GM11168 (cell line): ENCODE data around the gene ZRANB3.

Source experiments
- in situ Hi-C: fragments of 300-500 bp; cut with MboI; formaldehyde crosslinking; loops from one replicate; pipeline ENCODE4 v1.12.0; 2022; ENCODE audit warnings: low sequenced_read_pairs; ENCODE audit not compliant: unreplicated experiment

The ZRANB3 gene

GRCh38 chr2:135187270-135187669 lies 343.7 kb downstream of the ZRANB3 start:
- in situ Hi-C loops, result no loop called here

DNA sequence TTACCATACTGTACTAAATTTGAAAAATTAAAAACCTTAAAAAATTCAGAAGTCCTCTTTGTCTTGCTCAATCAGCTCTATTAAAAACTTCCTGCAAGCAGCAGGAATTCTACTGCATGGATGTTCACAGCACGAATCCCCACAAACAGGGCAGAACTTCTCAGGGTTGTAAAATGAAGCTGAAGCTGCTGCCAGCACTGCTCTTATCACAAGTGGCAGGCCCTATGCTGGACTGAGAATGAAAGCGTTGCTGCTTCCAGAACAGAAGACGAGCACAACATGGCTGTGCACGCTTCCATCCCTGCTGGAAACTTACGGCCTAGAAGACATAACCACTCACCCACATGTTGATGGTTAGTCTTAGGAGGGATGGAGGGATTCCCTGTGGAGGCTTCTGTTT lies 345.0 kb downstream of the ZRANB3 start:
- in situ Hi-C loops, result no loop called here

GRCh38 chr2:135183822-135184221 lies 347.2 kb downstream of the ZRANB3 start:
- in situ Hi-C loops, result no loop called here

DNA sequence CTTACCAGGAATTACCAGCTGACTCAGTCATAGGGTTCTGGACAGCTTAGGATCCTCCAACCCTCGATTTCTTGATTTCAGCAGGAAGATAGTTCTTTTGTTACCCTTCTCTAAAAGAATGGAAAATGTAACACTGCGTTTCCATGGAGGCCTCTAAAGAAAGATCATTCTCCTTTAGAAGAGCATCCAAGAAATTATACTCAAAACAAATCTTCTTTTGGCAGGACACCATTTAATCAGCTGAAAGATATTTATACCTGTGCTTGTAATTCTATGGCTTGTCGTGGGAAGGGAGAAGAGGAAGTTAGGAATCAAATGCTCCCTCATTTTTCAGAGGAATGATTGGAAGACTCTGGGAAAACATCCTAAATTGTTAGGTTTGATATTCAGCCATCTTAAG lies 348.4 kb downstream of the ZRANB3 start:
- in situ Hi-C loops, result no loop called here

DNA sequence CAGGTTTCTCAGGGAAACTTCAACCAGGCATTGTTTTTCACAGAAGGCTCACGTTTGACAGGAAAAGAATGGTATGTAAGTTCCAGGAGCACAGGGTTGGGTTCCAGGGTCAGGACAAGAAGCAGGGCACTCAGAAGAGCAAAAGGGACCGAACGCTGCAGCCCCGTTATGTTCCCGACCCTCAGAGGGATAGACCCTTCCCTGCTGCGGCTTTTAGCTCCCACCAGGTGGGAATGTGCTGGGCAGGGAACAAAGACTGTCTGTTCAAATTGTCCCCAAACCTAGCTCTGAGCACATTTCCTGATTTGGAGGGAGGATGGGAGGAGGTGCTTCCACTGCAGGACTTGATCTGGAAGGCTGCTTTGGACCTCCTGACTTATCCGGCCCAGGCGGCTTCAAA lies 348.8 kb downstream of the ZRANB3 start:
- in situ Hi-C loops, result no loop called here

DNA sequence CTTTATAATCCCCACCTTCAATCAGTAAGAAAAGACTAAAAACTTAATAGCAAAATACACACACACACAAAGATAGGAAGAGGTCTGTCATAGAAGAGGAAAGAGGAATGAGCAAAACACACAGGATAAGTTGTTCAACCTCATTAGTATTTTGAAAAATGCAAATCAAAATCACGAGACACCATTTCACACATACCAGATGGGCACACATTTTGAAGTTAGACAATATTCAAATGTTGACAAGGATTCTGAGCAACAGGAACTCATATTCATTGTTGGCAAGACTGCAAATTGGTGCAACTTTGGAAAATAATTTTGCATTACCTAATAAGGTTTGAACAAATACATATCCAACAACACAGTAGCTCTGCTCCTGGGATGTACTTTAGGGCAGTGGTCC lies 351.3 kb downstream of the ZRANB3 start:
- in situ Hi-C loops, result no loop called here

GRCh38 chr2:135175177-135175576 lies 355.8 kb downstream of the ZRANB3 start:
- in situ Hi-C loops, result no loop called here

DNA sequence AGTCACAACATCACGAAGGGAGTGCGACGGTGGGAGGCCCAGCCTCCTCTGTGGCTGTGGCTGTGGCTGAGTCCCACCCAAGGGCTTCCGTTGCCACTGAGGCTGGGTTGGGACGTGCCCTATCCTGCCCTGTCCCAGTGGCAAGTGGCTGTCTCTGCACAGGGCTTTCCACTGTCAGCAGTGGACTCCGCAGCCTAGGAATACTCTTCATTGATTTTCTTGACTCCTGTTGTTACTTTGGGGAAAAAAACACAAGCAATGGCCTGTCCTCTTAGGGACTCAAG lies 356.3 kb downstream of the ZRANB3 start:
- in situ Hi-C loops, result no loop called here

DNA sequence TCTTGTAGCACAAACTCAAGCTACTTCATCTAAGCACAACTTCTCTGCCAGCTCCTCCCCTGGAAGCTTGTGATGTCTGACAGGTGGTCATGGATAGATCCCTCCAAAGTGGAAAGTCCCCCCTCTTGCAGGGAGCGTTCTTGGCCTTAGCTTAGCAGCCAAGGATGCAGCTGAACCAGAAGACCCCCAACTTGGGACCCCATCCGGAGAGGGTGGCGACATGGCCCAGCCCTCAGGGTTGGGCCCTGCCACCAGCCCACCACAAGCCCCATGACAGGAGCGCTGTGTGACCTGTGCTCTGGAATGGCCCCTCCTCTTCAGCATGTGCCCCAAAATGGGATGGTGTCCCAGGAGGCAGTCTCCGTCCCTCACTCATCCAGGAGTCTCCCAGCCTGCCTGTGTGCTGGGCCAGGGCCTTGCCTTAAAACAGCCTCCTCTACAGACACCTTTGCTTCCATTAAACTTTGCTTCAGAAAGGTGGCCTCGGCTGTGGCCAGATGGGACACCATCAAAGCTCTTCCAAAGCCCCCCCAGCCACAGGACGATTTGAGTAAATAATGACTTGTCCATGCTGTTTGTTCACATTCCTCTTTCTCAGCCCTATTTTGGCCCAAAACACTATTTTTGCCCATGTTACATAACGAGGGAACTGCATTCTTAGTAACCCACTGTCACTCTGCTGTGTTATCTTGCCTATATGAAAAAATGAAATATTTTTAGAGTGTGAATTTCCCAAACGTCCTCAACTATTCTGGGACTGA lies 356.8 kb downstream of the ZRANB3 start:
- in situ Hi-C loops, result no loop called here

- in situ Hi-C loops, result no loop called here
Observed at GRCh38 chr2:135169900-135170753, 360.9 kb downstream of the ZRANB3 start.

DNA sequence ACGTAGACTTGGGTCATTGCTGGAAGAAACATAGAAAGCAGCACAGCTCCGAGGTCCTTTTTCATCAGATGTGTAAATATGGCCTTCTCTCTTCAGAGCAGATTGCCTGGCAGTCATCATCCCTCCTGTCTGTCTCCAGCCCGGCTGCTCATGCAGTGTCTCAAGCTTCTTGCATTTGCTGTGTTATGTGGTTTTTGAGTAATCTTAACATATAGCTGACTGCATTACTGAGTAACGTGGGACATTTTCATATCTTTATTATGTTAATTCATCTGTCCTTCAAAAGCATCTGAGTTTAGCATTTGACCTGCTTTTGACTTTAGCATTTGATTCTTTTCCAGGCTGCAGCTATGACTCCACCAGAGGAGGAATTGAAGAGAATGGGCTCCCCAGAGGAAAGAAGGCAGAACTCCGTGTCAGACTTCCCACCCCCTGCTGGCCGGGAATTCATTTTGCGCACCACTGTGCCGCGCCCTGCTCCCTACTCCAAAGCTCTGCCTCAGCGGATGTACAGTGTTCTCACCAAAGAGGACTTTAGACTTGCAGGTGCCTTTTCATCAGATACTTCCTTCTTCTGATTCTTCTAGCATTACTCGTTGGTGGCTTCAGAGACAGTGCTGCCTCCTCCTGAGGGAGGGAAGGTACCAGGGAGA lies 362.7 kb downstream of the ZRANB3 start:
- in situ Hi-C loops, result no loop called here

- in situ Hi-C loops, result no loop called here
Observed at GRCh38 chr2:135167273-135167672, 363.7 kb downstream of the ZRANB3 start.

GRCh38 chr2:135164431-135164830 lies 366.6 kb downstream of the ZRANB3 start:
- in situ Hi-C loops, result no loop called here

DNA sequence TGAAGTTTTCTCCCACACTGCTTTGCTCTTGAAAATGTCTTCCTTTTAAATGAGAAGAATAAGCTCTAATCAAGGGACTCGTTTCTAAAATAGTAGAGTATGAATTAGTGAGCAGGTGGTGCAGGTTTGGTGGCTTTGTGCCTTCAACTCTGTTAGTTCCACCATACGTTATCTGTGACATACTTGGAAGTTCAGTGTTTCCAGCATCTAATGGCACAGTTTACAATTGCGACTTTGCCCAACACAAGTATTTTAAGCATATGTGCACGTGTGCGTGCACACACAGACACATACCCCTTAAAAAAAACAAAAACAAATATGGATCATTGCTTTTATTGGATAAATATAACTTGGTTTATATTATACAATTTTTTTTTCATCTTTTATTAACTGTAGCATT lies 367.1 kb downstream of the ZRANB3 start:
- in situ Hi-C loops, result no loop called here

DNA sequence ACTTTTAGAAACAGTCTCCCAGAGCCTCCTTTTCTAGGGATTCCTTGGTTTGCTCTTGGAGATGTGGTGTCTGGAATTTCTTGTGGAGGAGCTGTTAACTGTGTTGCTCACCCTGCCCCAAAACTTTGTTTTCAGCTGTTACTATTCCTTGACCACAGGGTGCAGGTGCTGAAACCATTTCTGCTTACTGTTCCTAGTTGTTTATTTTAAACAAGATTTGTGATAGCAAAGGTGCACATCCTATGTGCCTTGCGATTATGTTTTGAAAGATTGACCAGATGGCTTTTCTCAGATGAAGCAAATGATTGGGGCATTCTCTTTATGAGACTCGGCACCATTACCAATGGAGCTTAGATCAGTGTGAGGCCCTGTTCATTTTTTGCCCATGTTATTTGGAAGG lies 367.7 kb downstream of the ZRANB3 start:
- in situ Hi-C loops, result no loop called here

- in situ Hi-C loops, result no loop called here
Observed at GRCh38 chr2:135162786-135163185, 368.2 kb downstream of the ZRANB3 start.

DNA sequence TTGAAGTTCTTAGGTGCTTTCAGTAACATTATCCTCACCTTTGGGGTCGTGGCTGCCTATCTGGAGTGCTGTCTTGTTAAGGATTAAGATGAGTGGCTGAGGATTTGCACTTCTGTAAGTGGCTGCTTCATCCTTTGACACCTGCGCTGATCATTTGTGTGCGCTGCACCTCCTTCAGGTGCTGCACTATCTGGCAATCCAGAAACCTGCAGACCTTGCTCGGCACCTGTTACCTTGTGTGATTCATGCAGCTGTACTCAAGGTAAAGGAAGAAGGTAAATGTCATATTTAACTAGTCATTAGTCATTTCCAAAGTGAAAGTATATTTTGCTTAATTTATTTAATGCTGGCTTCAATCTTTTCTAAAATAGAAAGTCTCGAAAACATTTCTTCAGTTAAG lies 368.6 kb downstream of the ZRANB3 start:
- in situ Hi-C loops, result no loop called here

DNA sequence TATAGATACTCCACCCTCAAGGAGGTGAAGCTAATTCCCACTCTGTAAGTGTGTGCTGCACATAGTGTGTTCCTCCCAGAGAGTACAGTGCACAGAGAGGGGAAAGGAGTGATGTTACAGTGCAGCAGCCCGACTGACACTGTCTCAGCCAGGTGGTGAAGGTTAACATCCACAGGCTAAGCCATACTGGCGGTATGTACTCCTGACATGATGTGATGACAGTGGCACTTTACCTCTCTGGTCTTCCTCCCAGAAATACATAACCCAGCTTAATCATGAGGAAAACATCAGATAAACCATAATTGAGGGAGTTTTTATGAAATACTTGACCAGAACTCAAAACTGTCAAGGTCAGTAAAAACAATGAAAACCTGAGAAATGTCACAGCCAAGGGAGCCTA lies 371.8 kb downstream of the ZRANB3 start:
- in situ Hi-C loops, result no loop called here

- in situ Hi-C loops, result no loop called here
Observed at GRCh38 chr2:135157856-135158255, 373.2 kb downstream of the ZRANB3 start.

DNA sequence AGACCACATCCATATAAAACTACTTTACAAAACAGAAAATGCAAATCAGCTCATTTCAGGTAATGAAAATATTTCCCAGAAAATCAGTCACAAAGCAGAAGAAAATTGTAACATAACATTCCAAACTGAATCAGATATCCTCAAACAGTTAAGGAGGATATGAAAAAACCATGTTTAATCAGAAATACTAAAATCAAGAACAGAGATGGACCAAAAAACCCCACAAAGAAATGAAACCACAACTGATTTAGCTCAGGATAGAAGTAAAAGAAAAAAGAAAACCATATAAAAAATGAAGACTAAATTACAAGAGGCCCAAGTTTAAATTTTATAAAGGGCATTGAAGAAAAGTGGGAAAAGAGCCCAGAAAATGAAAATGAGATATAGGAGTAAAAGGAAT lies 376.1 kb downstream of the ZRANB3 start:
- in situ Hi-C loops, result no loop called here

DNA sequence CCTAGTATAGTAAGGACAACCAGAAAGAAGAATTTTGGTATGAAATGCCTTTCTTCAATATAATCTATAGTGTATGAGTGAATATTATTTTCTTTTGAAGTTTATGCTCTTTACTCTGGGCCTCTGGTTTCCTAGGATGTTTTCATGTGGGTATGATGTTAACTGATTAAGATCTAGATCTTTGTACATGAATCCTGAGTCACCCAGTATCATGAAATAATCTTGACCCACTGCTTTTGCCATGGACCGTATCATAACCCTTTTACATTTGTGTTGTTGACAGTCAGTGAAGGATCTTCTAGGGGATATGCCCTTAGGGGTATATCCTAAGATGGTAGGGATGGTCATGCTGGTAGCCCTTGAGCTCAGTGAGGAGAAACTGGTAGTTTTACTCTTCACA lies 378.7 kb downstream of the ZRANB3 start:
- in situ Hi-C loops, result no loop called here
